ENCODE data around the gene AARS2.
"Not testable (repeated sequence)": the region's sequence is repeated elsewhere in the genome, so short reads cannot be mapped to it uniquely, and the experiment has no call there.

AARS2 gene

DNA sequence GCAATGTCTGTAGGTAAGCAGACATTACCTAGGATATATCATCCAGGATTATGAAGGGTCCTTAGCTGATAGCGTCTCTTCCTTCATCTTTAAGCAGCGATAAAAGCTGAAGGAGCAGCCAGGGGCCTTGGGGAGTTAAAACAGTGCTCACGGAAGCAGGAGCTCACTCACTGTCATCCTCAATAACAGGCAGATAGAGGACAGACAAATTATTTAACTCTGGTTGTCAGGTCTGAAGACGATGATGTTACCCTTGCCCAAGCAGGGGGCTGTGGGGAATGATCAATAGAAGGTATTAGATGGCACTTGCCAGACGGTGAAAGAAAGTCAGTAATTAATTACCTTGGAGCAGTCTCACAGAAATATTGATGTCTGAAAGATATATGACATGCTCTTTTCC lies 16.7 kb upstream of the AARS2 start:
- DNase-seq, result no peak

DNA sequence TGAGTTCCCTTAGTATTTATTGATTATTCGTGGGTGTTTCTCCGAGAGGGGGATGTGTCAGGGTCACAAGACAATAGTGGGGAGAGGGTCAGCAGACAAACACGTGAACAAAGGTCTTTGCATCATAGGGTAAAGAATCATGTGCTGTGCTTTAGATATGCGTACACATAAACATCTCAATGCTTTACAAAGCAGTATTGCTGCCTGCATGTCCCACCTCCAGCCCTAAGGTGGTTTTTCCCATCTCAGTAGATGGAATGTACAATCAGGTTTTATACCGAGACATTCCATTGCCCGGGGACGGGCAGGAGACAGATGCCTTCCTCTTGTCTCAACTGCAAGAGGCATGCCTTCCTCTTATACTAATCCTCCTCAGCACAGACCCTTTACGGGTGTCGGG lies 15.1 kb upstream of the AARS2 start:
- DNase-seq, result not testable (repeated sequence)

DNA sequence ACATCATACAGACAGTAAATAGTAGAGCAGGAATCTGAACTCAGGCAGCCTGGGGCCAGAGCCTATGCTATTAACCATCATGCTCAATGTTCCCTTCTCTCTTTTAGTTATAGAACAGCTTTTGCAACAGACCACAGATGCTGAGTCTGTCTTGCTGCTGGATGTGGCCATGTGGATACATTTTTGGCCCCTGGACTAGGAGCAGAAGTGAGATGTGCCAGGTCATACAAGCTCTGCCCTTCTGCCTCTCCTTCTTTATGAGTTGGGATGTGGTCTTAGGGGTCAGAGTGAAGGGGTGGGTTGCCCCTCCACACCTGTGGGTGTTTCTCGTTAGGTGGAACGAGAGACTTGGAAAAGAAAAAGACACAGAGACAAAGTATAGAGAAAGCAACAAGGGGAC lies 14.6 kb upstream of the AARS2 start:
- no peak for DNase-seq

DNA sequence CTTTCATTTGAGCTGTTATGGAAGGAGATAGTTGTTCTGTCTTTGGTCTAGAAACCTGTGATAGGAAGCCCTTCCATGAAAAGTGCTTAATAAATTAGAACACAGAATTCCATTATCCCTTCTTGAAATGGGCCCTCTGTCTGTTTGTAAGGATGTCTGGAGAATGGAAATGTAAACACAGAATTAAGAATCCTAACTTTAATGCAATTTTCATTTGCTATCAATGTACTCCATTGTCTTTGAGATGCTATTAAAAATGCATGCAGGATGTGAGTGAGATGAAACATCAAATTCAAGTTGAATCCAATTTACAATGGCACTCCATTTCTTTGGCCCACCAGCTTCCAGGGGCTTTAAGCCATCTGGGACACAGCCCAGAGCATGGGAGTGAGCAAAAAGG lies 13.9 kb upstream of the AARS2 start:
- DNase-seq, result no peak

DNA sequence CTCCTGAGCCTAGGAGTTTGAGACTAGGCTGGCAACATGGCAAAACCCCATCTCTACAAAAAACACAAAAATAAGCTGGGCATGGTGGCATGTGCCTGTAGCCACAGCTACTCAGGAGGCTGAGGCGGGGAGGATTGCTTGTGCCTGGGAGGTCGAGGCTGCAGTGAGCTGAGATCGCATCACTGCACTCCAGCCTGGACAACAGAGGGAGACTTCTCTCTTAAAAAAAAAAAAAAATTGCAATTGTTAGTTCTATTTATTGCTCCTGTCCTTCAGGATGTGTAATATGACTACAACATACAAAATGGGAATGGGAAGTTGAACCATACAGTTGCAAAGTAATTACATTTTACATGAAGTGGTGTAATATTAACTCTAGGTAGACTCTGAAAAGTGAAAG lies 8.1 kb upstream of the AARS2 start:
- DNase-seq, result no peak

DNA sequence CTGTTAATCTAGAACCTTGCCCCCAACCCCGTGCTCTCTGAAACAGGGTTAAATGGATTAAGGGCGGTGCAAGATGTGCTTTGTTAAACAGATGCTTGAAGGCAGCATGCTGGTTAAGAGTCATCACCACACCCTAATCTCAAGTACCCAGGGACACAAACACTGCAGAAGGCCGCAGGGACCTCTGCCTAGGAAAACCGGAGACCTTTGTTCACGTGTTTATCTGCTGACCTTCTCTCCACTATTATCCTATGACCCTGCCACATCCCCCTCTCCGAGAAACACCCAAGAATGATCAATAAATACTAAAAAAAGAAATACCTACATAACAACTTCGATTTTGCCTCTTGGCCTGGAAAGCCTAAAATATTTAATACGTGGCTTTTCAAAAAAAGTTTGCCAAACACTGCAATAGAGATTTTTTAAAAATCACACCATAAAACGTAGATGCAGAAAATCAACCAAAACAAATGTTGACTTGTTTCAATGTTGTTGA lies 4.0 kb upstream of the AARS2 start:
- DNase-seq, result not testable (repeated sequence)

DNA sequence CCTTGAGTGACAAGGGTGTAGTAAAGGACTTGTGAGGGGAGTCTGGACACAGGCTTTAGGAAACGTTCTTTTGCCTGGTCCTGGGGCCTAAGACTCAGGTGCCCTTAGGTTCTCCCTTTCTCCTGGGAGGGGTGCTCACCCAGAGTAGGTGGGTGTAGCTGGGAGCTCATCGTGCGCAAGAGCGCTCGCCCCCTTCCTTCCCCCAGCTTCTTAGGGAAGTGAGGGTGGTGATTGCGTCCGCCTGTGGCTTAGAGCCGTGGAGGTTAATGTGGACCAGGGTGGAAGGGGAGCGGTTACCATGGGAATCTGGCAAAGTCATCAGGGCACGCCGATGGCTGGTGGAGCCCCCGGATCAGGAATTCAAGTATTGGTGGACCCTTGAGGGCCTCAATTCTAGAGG lies 3.3 kb upstream of the AARS2 start:
- peak; percentile 44 to 75 for DNase-seq

DNA sequence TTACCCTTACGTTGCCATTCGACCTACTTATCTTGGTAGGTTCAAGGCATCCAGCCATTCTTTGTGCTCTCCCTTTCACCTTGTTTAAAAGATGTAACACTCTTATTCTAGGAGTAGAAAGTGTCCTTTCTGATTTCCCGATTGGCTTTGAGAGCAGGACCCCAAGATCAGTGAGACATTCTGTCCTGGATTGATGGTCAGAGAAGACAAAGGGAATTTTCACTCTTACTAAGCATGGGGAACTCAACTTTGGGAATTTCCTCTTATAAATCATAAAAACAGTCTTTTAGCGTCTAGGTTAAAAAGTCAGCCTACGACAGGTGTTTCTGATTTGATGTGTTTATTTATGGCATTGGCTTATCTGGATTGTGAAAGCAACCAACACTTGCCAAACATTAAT lies 2.8 kb upstream of the AARS2 start:
- peak; percentile 44 to 61 for DNase-seq

DNA sequence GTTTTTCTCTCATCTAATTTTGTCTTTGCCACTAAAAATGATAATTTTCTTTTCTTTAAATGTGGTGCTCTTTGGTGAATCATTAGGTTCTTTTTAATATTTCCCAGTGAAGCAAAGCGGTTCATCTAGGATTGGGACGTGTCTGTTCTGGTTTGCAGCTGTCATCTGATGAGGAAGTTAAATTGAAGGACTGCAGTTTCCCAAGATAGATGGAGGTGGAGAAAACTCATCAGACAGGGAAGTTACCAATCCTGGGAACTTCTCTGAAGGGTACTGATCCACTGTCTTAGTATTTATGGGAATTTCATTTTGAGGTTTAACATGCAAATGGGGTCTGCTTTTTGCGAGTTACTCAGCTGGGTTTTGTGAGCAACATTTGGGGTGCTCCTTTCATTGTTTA lies 2.4 kb upstream of the AARS2 start:
- peak; percentile 79 to 95 for DNase-seq

DNA sequence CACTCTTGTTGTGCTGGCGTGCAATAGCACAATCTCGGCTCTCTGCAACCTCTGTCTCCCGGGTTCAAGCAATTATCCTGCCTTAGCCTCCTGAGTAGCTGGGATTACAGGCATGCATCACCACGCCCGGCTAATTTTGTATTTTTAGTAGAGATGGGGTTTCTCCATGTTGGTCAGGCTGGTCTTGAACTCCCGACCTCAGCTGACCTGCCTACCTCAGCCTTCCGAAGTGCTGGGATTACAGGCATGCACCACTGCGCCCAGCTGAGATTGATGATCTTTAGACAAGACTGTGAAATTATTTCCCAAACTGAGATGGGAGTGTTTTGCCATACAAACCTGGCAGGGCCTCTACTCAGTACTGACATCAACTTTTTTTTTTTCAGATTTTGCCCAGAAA lies 1.5 kb upstream of the AARS2 start:
- not testable (repeated sequence) for DNase-seq

DNA sequence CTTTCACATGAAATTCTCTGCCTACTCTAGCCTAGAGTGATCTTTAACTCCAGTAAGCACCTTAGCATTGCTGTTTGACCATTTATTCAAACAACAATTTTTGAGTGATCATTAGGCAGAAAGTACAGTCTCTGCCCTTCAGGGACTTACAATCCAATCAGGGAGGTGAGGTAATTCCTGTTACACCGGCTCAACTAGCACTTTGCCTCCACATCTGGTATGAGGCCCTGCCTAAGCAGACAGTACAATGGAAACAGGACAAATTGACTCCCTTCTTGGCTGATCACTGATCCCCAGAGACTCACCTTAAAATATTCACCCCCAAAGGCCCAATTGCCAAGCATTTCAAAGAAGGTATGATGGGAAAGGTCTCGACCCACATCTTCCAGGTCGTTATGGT lies 1.4 kb downstream of the AARS2 start:
- DNase-seq, result no peak

DNA sequence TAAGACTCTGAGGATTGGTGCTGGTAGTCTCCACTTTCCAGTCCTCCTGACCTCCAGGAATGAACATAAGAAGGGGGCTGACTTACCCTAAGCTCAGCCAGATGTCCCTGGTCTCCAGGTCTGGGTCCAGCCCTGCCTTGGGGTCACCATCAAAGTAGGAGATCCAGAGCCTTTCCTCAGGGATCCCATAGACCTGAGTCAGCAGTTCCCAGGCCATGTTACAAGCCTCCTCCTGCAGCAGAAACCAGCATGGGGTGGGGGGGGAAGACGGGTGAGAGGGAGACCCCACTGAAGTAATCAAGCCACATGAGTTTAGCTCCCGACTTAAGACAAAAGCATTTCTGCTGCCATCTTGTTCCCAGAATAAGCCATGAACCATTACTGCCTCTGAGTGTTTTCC lies 1.8 kb downstream of the AARS2 start:
- DNase-seq, result no peak

DNA sequence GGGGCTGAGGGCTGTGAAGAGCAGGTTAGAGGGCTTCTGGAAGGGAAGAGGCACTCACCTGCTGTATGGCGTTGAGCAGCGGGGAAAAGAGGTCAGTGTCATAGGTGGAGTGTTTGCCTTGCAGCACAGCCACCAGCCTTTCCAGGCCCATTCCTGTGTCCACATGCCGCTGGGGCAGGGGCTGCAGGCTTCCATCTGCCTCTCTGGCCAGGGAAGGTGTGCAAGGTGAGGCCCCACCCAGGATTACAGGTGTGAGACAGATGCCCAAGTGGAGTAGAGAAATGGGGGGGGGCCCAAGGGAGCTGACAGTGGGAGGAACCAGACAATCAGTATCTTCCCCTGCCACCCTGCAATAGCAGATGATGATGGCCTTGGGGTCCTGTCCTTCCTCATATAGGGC lies 2.9 kb downstream of the AARS2 start:
- DNase-seq, result no peak

DNA sequence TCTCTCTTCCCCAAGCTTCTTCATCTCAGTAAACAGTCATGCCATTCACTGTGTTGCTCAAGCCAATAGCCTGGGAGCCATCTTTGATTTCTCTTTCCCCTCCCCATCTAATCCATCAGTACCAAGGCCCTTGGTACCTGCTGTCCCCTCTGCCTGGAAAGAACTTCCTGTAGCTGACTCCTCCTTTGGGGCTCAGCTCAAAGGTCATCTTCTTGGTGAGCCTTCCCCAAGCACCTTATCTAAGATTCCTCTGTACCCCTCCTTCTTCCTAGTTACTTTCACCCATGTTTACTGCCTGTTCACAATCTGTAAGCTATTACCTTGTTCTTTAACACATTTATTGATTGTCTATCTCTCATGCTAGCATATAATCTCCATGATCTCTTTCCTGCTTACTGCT lies 3.5 kb downstream of the AARS2 start:
- DNase-seq, result no peak

DNA sequence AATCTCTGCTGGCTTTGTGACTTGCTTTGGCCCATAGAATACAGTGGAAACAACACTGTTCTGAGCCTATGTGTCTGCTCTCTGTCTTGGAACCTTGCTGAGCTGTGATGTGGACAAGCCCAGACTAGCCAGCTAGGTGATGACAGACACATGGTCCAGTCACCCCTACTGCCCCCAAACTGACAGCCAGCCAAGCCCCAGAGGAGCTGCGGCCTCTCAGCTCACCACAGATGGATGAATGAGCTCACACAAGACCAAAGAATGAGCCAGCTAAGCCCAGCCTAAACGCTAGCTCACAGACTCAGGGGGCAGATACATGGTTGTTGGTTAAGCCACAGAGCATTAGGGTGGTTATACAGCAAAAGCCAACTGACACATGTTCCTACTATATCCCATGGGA lies 4.1 kb downstream of the AARS2 start:
- no peak for DNase-seq

DNA sequence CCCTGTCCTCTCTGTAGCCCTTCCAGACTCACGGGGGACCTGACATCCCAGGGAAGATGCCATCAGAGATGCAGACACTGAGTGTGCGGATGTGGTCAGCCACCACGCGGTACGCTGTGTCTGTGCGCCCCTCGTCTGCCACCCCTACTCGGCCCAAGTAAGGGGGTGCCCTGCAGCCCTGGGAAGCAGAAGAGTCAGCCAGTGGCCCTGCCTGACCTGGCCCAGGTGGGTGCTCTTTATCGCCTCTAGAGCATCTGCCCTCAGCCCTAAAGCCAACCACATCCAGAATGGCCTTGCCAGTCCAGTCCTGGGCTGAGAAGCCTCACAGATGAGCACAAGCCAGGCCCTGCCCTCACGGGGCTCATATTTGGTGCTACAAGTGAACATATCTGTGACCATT lies 5.9 kb downstream of the AARS2 start:
- DNase-seq, result no peak

DNA sequence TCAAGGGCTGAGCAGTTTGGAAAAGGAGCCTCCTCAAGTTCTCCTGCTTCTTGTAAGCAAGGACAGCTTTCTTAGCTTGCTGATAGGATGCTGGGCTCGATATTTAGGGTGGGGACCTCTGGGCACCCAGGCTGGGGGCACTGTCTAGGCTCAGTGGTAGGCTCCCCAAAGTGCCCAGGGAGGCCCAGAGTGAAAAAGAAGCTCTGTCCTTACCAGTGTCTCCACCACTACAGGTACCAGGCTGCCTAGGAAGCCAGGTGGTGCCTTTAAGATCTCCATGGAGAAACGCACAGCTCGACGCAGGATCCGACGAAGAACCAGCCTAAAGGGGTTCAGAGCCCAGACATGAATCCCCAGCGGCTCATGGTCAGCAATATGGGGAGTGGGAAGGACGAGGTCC lies 6.4 kb downstream of the AARS2 start:
- no peak for DNase-seq

DNA sequence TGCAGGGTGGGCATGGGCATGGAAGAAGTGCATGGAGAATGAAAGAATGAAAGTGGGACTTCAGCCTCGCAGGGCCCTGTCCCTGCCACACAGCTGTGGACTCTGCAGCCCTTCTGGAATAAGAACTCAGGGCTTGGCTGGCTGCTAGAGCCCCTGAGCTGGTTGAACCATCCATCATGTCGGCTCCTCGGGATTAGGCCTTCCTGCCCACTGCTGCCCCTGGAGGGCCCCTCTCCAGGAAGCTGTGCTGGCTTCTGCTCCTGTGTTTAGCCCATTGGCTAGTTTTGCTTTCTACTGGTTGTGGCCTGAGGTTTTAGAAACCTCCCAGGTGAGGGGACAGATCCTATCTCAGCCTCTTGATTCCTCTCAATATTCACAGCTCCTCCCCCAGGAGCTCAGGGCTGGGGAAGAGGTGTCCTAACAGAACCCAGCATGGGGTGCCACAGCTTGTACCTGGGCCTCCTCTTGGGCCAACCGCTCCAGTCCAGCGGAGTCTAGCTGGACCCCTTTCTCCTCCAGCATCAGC lies 7.9 kb downstream of the AARS2 start:
- no peak for DNase-seq

DNA sequence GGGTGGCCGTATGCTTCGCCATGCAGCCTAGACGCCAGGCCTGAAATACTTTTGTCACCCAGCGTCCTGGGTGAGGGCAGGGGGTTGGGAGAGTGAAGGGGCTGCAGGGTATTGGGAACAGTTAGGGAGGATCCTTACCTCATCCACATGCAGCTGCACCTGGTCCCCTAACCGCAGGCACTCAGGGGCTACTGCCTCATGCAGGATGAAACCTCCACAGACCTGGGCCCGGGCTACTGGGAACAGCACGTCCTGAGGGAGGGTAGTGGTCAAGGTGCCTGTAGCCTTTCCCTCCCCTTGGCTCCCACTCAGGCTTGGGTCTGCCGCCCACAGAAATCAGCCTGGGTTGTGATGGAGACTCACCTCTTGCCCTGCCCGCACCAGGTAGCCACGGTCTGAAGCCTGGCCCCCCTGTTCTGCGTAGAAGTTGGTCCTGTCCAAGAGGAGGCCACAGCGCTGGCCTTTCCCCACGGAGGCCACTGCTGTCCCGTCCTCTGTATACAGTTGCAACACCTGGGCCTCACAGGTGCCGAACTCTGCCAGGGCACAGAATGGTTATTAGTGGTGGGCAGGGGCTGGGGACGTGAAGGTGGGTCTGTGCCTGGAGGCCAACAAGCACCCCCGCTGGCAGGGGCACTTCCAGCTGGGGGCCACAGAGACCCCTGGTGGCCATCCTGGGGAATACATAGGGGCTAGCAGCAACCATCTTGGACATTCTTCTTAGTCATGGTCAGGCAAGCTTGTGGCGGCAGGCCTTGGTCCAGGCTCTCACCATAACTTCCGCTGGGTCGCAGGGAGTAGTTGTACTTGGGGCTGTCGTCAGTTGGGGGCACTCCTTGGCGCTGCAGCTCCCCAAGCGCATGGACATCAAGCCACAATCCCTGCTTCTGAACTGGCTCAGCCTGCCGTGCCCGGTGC lies 8.6 kb downstream of the AARS2 start:
- peak; percentile 30 to 50 for DNase-seq

DNA sequence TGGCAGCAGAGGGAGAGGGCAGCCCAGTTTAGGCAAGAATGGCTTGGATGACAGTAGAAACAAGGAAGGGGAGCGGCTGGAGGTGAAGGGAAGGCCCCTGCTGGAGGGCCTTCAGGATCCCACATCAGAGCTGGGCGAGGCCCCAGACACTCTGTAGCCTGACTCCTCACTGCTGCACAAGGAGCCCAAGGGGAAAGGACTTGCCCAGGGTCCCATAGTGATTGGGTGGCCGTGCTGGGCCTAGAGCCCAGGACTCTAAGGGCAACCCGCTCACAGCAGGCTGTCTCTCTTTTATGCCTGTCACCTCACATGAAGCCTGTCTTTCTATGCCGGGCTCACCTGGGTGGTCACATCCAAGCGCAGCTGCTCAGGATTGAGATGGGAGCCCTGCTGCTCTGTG lies 9.3 kb downstream of the AARS2 start:
- DNase-seq, result no peak

DNA sequence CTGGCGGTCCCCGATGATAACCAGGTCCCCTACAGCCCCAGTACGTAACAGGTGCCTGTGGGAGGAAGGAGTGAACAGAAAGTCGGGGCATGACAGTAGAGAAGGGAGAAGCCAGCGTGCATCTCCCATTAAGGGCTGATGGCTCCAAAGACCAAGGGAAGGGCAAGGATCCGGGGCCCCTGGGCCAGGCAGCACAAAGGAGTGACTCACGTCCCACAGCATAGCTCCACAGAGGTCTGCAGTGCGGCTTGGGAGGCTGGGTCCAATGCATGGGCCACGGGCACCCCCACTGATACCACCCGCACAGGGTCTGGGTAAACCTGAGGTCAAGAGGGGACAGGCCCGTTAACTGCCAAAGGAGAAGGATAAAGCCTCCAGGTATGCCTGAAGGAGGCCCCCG lies 10.3 kb downstream of the AARS2 start:
- no peak for DNase-seq

DNA sequence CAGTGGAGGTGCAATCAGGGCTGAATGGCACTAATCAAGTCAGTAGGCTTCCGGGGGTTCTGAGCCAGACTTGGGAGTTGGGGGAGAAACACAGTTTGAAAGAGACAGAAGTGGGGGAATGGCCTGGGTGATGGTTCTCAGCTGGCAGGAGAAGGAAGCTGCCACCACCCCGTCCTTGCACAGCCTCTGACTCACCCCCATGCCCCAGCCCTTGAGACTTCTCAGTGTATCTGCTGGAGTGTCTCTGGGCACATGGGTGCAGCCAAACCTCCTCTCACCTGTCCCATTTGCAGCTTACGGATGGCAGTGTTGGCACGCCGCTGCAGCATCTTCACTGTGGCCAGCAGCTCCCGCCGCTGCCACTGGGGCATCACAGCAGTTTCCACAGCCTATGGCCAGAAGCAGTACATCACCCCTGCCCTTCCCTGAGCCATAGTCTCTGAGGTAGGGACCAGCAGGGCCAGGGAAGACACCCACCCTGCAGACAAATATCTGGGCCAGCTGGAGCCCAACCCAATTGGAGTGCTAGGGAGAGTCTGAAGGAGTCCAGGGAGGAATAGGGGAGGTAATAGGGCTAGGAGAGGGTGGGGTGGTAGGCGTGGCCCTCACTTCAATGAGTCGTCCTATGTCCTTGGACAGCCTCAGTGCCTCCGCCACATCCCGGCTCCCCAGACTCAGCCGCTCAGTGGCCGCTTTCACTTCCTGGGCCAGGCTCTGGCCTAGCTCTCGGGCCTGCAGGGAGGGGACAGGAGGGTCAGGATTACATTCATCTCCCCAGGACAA lies 11.2 kb downstream of the AARS2 start:
- no peak for DNase-seq

DNA sequence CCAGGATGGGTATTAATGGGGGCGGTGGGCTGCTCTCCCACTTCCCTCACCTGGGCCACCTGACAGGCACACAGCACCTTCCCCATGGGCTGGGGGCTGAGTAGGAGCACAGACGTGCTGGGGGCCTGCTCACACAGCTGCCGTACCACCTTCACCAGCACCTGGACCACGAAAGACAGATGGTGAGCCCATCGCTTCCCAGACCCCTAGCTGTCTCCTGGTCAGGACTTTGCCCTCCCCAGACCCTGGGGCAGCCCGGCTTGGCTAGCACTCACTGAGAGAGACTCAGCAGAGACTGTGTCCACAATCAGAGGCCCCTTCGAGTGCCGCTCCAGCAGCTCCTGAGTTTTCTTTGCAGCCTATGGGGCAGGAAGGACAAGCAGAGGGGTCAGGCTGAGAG lies 12.0 kb downstream of the AARS2 start:
- DNase-seq, result no peak

DNA sequence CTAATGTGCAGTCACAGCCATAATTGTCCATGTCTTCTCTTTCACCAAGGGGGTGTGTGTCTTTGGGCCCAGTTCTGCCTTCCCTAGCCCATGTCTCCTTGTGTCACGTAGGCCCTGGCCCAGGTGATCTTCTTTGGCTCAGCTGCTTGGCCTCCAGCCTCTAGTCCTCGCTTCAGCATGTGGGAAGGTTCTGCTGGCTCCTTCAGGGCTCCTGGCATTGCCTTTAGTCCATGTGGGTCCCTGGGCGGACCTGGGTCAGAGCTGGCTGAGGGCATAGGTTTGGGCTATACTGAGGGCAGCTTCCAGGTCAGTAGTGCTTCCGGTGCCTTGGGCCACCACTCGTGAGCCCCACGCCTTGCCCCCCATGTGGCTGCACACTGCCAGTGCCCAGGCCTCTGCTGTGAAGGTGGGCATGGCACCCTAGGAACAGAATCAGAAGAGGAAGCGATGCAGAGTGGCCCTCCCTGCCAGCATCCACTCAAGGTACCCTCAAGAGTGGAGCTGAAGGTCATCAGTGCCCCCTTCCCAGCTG lies 12.8 kb downstream of the AARS2 start:
- no peak for DNase-seq

All from inflammatory macrophage treated with lipopolysaccharide for 1 hour (primary cell).